Endothelial cell of umbilical vein (primary cell): ENCODE data around the gene PPP1R7. TPM values are rescaled to one million over a fixed set of nuclear protein-coding genes. Genes with fewer than 3 reads are reported as not detected.

Experiments used
- BruUV-seq: library from RNA; stranded (reverse); fragments of 400-500 nt; replicated peaks from 2 replicates; lab custom pipeline; 2021; lab: Mats Ljungman, UMichigan
- CTCF ChIA-PET: fragments of 300-600, 350-600 bp; sonication (Branson Sonifier 250); formaldehyde crosslinking; loops from one replicate; lab custom pipeline; 2021; ENCODE audit warnings: antibody characterized with exemption, inconsistent platforms; lab: Charles Lee
- POLR2A ChIA-PET: fragments of 300-600, 350-600 bp; sonication (Branson Sonifier 250); formaldehyde crosslinking; loops from one replicate; lab custom pipeline; 2021; ENCODE audit warnings: antibody characterized with exemption, inconsistent platforms; lab: Charles Lee
- DNase-seq: peaks from one replicate; pipeline ENCODE4 v3.0.0-alpha.2; 2011; ENCODE audit warnings: low read depth, low spot score
- FAIRE-seq: peaks from 2 replicates; lab custom pipeline; 2011; peaks lifted over from hg19 to GRCh38; lab: Jason Lieb, UNC
- H2AFZ ChIP-seq: 2 replicates; pipeline ENCODE4 v1.6.0; 2012; ENCODE audit warnings: low read depth, low read length, control low read depth, inconsistent platforms
- H3K27ac ChIP-seq: 2 replicates; pipeline ENCODE4 v1.5.1; 2011; ENCODE audit warnings: low read depth, mild to moderate bottlenecking, control low read depth, low read length, moderate library complexity; ENCODE audit not compliant: insufficient read depth
- H3K27me3 ChIP-seq, 2 experiments: 2 replicates each; pipeline versions ENCODE4 v1.6.0 to v1.6.1; 2011; ENCODE audit warnings: low read length in 2 of 2, mixed read lengths in 1 of 2; ENCODE audit not compliant: control insufficient read depth in 2 of 2, insufficient read depth in 2 of 2
- H3K36me3 ChIP-seq, 2 experiments: 2 replicates in 1 of 2; 3 replicates in 1 of 2; pipeline ENCODE4 v1.5.1; 2011; ENCODE audit warnings: low read length in 2 of 2, mild to moderate bottlenecking in 1 of 2, moderate library complexity in 1 of 2; ENCODE audit not compliant: control insufficient read depth in 2 of 2, insufficient read depth in 2 of 2; ENCODE audit errors: extremely low read depth in 1 of 2
- H3K4me1 ChIP-seq: 3 replicates; pipeline ENCODE4 v1.5.1; 2011; ENCODE audit warnings: mild to moderate bottlenecking, low read length; ENCODE audit not compliant: control insufficient read depth, insufficient read depth; ENCODE audit errors: extremely low read depth
- H3K4me2 ChIP-seq: 2 replicates; pipeline ENCODE4 v1.6.1; 2011; ENCODE audit warnings: low read length, control low read depth, mixed read lengths; ENCODE audit not compliant: insufficient read depth
- H3K4me3 ChIP-seq, 3 experiments: fragments of 200-600 bp in 1 of 3; sonication (generic), shearing (Covaris generic) in 1 of 3; replicated peaks in 1 of 3; 2 replicates each; pipeline ENCODE4 v1.5.1; 2011 to 2016; ENCODE audit warnings: control low read depth in 3 of 3, low read length in 3 of 3, mild to moderate bottlenecking in 2 of 3, inconsistent platforms in 1 of 3, low read depth in 1 of 3, moderate library complexity in 1 of 3; ENCODE audit not compliant: insufficient read depth in 1 of 3
- H3K79me2 ChIP-seq: 2 replicates; pipeline ENCODE4 v1.6.0; 2012; ENCODE audit warnings: low read length, inconsistent platforms; ENCODE audit not compliant: control insufficient read depth, insufficient read depth
- H3K9ac ChIP-seq: replicated peaks from 2 replicates; pipeline ENCODE3; 2011; ENCODE audit warnings: low read length, control low read depth; ENCODE audit not compliant: insufficient read depth; ENCODE audit errors: extremely low read depth
- H3K9me1 ChIP-seq: replicated peaks from 3 replicates; pipeline ENCODE4 v1.6.0; 2011; ENCODE audit warnings: mild to moderate bottlenecking, low read length; ENCODE audit not compliant: control insufficient read depth, insufficient read depth; ENCODE audit errors: extremely low read depth
- H3K9me3 ChIP-seq: replicated peaks from 2 replicates; pipeline ENCODE4 v1.5.1; 2012; ENCODE audit warnings: low read length, inconsistent platforms; ENCODE audit not compliant: control insufficient read depth, insufficient read depth
- H4K20me1 ChIP-seq: replicated peaks from 2 replicates; pipeline ENCODE3; 2011; ENCODE audit warnings: mild to moderate bottlenecking, low read length; ENCODE audit not compliant: control insufficient read depth, insufficient read depth; ENCODE audit errors: extremely low read depth
- CTCF ChIP-seq, 2 donors: IDR thresholded peaks; 1 replicate in 1 of 2; 2 replicates in 1 of 2; pipeline ENCODE4 v1.5.1; 2011; ENCODE audit warnings: low read length in 2 of 2, mild to moderate bottlenecking in 2 of 2, moderate library complexity in 2 of 2, control low read depth in 1 of 2, inconsistent platforms in 1 of 2, low read depth in 1 of 2; ENCODE audit not compliant: insufficient read depth in 1 of 2; ENCODE audit errors: extremely low read depth in 1 of 2
- EZH2 ChIP-seq: IDR thresholded peaks from 2 replicates; pipeline ENCODE4 v1.6.1; 2012; ENCODE audit warnings: borderline replicate concordance, low read depth, mild to moderate bottlenecking, moderate library complexity, low read length, inconsistent platforms; ENCODE audit not compliant: severe bottlenecking
- FOS ChIP-seq: IDR thresholded peaks from 2 replicates; pipeline ENCODE4 v1.6.1; 2011; ENCODE audit warnings: mild to moderate bottlenecking, low read length, moderate library complexity, borderline replicate concordance; ENCODE audit not compliant: insufficient read depth
- GATA2 ChIP-seq: IDR thresholded peaks from 2 replicates; pipeline ENCODE4 v1.7.0; 2011; ENCODE audit warnings: low read depth, mild to moderate bottlenecking, moderate library complexity, mixed read lengths, low read length; ENCODE audit not compliant: insufficient read length, insufficient read depth
- JUN ChIP-seq: IDR thresholded peaks from 2 replicates; pipeline ENCODE4 v1.6.1; 2011; ENCODE audit warnings: borderline replicate concordance, low read depth; ENCODE audit not compliant: insufficient read length, insufficient read depth
- MYC ChIP-seq: IDR thresholded peaks from one replicate; pipeline ENCODE4 v1.6.1; 2011; ENCODE audit warnings: mild to moderate bottlenecking, low read depth, low read length
- POLR2A ChIP-seq: IDR thresholded peaks from 2 replicates; pipeline ENCODE4 v1.6.1; 2012; ENCODE audit warnings: low read depth, mild to moderate bottlenecking, control low read depth, low read length
- POLR2AphosphoS5 ChIP-seq: IDR thresholded peaks from 2 replicates; pipeline ENCODE4 v1.6.1; 2012; ENCODE audit warnings: low read depth, mild to moderate bottlenecking, control low read depth, low read length, moderate library complexity; ENCODE audit not compliant: insufficient read depth
- dilution Hi-C: fragments of 300-500 bp; cut with MboI; formaldehyde crosslinking; loops from one replicate; pipeline ENCODE4 v1.15.0; 2019; ENCODE audit warnings: low sequenced_read_pairs; ENCODE audit not compliant: extremely low pct_ligation_motif_present
- intact Hi-C: fragments of 100-400 bp; cut with micrococcal nuclease; formaldehyde crosslinking; loops from one replicate; pipeline ENCODE4 v1.10.0; 2022
- polyA plus RNA-seq, 4 experiments: library from polyadenylated mRNA; depleted of rRNA in 3 of 4; stranded (reverse) in 3 of 4; unstranded in 1 of 4; fragments of >200 nt; gene quantifications; 2 replicates each; pipeline versions ENCODE4 v1.2.1 to v1.2.3, GENCODE V29; 2011 to 2012; ENCODE audit warnings: missing spikeins in 1 of 4
- total RNA-seq: library from RNA; stranded (reverse); gene quantifications from 2 replicates; pipeline ENCODE4 v1.2.3, GENCODE V29; 2021
- TF ChIP-seq, protein P1 (sequence below): IDR thresholded peaks from 2 replicates; pipeline ENCODE4 v1.6.1; 2011; ENCODE audit not compliant: insufficient read depth, insufficient read length

PPP1R7 gene
- total and polyA plus RNA-seq, 2 donors (not counting 3 experiments of a cell fraction or from before 2014, with no cell fraction given): 30.3 to 60.8 TPM

DNA sequence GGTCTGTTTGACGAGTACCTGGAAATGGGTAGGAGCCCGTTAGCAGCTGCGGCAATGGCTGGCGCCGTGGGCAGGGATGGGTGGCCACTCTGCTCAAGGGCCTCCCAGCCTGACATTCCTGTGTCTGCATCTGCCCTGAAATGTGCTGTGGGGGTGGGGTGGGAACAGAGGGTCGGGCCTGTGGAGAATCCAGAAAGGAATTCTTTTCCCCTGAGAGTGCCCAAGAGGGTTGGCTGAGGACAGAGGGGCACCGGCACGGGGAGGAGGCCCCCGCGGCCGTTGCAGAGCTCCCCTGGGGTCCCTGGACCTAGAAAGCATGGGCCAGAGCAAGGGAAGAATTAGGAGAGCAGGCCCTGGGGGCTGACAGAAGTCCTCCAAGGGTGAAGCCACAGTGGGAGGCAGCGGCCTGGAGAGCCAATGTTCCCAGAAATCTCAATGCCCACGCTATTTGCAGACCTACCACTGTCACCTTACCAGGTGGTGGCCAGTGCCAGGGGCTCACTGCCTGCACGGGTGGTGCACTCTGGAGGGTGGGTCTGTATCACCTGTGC lies 66.0 kb downstream of the PPP1R7 start:
- no peak for FAIRE-seq
- no TSS peak for BruUV-seq
- POLR2A ChIA-PET: no interaction called here

More for the DNA sequence above, 66.0 kb downstream of the PPP1R7 start:
- no peaks in the 10 kb centered on the region for H3K9me3 ChIP-seq
- peaks cover 5% of the 10 kb centered on the region for H3K4me1 ChIP-seq
- H3K27ac ChIP-seq: no peak overlapping the region
- no peak overlapping the region for H3K4me2 ChIP-seq
- no peak overlapping the region for H3K4me3 ChIP-seq
- H3K9me1 ChIP-seq: no peaks in the 10 kb centered on the region
- dilution Hi-C loops: no loop called here
- CTCF ChIA-PET: interaction anchor here (1.3 to 1.7 kb wide), 5 partner anchors 9 to 365 kb away, joined by 3 to 7 read pairs (median 4); no protein-coding TSS in a partner anchor
- H4K20me1 ChIP-seq: no peaks in the 10 kb centered on the region
- H3K79me2 ChIP-seq: no peaks in the 10 kb centered on the region
- H3K36me3 ChIP-seq: no peaks in the 10 kb centered on the region
- intact Hi-C loops: loop anchor here (2.0 to 10.0 kb wide), 3 partner anchors 221 to 649 kb away; partner anchors contain the start of genes RNPEPL1 and SNED1
- H3K27me3 ChIP-seq: no peaks in the 10 kb centered on the region
- H3K9ac ChIP-seq: no peak overlapping the region
- no peak for DNase-seq
- TF ChIP-seq MYC: no peak
- TF ChIP-seq FOS: no peak
- TF ChIP-seq JUN: no peak
- no peak for TF ChIP-seq POLR2A
- no peak for TF ChIP-seq EZH2
- no peak for TF ChIP-seq POLR2AphosphoS5
- no peak for TF ChIP-seq CTCF (IDR thresholded peaks at IDR 0.05; ENCODE audit: extremely low read depth in 1 of 2, insufficient read depth in 1 of 2, low read depth in 1 of 2, low read length in 2 of 2)
- TF ChIP-seq, protein P1, sequence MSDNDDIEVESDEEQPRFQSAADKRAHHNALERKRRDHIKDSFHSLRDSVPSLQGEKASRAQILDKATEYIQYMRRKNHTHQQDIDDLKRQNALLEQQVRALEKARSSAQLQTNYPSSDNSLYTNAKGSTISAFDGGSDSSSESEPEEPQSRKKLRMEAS: no peak
- TF ChIP-seq GATA2: no peak
- H2AFZ ChIP-seq: no peak overlapping the region
